ENCODE data around the gene NEURL1B.
"Not testable (repeated sequence)": the region's sequence is repeated elsewhere in the genome, so short reads cannot be mapped to it uniquely, and the experiment has no call there.

Gene NEURL1B

DNA sequence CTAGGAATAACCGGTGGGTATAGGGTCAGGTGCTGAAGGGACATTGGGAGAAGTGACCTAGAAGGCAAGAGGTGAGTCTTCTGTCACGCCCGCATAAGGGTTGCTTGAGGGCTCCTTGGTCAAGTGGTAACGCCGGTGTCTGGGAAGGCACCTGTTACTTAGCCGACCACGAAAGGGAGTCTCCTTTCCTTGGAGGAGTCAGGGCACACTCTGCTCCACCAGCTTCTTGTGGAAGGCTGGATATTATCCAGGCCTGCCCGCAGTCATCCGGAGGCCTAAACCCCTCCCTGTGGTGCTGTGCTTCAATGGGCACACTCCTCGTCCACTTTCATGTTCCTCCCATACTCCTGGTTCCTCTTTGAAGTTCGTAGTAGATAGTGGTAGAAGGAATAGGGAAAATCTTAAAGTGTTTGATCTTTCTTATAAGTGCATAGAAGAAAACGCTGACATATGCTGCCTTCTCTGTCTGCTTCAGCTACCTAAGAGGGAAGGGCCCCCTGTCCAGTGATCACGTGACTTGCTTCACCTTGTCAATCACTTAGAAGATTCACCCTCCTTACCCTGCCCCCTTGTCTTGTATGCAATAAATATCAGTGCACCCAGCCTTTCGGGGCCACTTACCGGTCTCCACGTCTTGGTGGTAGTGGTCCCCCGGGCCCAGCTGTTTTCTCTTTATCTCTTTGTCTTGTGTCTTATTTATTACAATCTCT, 16.6 kb downstream of the NEURL1B start:
- DNase-seq (ENCODE audit: low read depth in 2 of 2): not testable (repeated sequence)

DNA sequence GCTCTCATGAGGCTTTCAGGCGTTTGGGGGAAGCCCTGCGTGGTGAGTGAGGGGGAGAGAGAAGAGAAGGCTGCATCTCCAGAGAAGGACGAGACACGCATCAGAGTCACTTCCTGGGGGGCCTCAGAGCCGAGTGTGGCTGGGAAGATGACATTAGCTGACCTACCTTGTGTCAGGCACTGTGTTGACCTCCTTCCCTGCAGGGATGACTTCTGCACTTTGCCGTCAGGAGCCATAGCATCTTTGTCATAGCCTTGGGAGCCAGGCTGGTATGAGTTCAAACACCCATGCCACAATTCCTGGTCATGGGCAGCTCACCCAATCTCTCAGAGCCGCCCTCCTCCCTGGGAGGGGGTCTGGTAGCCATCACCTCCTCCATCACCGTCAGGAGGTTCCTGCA, 17.3 kb downstream of the NEURL1B start:
- DNase-seq (ENCODE audit: low read depth in 2 of 2): no peak

DNA sequence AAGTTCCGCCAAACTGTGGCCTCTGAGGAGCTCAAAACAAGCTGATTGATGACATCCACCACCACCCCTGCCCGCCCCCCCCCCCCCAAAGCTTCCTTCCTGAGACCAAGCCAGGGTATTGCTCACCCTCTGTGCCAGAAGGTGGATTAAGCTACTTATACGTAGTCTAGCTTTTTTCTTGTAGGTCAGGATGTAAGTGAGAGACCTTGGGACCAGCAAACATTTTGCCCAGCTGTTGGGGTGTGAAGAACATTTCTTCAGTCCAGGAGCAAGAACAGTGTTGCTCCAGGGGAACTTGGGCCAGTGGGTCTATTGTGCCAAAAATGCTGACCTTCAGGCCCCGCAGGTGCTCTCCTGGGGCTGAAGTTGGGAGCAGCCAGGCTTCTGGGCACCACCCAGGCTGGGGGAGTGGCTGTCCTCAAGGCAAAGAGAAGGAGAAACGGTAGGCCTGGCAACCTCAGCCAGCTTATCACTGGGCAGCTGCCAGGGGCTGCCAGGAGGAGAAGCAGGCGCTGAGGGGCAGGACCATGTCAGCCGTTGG, 18.0 kb downstream of the NEURL1B start:
- no peak for DNase-seq (ENCODE audit: low read depth in 2 of 2)

DNA sequence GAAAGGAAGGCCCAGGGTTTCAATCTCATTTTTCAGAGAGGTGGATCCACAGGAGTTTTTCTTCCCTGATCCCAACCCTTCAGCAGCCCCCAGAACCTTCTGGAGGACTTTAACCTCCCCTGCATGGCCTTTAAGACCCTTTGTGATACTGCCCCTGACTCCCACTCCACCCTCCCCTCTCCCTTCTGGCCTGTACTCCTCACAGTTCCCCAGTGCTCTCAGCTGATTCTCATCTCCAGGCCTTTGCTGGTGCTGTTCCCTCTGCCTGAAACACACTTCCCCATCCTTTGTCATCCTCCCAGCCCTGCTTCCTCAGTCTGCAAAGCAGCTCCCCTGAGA, 18.5 kb downstream of the NEURL1B start:
- DNase-seq (ENCODE audit: low read depth in 2 of 2): no peak

DNA sequence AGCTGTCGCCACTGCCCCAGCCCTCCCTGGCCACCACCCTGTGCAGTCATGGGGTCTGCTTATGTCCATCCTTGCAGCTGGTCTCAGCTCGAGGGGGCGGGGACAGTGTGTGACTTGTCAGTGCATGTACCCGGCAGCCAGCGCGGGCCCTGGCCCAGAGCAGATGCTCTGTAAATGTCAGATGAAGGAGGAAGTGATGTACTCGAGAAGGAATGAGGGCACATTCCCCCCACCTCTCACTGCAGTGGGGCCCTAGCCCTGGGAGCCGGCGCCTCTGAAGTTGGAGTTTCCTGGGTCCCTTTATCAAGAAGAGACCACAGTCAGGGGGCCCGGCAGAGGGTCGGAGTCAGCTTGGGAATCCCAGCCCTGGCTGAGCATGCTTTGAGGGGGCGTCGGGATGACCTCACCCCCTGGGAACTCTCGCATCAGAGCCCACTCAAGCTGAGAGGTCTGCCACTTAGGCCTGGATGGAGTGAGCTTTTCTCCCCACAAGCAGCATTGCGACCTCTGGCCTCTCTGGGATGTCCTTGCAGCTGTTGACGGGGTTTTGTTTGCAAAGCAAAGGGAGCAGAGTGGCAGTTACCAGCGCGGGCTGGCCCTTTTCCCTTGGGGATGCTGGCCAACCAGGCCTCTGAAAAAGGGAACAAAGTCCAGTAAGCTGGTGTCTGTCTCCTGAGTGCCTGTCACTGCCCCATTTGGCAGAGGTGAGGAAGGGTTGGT, 19.0 kb downstream of the NEURL1B start:
- no peak for DNase-seq (ENCODE audit: low read depth in 2 of 2)

DNA sequence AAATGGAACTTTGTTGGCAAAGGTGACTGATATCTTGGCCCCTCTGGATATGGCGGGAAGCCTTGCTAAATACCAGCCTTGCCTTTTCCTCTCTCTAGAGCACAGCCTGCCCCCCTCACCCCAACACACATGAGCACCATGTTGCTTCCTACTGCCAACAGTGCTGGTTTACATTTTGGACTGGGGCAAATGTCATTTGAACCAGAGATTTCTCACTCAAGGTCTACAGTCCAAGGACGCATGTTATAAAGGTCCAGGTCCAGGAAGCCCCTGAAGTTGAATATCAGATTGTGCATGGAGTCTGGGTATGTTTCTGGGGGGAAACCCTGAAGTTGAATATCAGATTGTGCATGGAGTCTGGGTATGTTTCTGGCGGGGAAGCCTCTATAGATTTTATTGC, 19.9 kb downstream of the NEURL1B start:
- no peak for DNase-seq (ENCODE audit: low read depth in 2 of 2)

DNA sequence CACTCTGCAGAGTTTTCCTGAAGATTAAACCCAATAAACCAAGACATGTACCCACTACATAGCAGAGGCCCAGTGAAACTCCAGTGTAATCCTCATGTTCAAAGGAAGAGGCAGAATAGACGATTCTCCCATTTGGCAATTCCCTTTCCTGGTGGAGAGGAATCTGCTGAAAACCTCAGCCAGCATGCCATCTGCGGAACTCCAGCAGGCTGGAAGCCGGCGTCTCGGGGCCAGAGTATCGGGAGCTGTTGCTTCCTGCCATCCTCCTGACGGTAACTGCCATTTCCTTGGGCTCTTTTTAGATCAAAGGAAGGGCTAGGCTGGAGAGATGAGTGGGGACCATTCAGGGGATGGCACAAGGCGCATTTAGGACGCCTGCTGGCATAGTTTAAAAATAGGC, 20.5 kb downstream of the NEURL1B start:
- DNase-seq (ENCODE audit: low read depth in 2 of 2): no peak

DNA sequence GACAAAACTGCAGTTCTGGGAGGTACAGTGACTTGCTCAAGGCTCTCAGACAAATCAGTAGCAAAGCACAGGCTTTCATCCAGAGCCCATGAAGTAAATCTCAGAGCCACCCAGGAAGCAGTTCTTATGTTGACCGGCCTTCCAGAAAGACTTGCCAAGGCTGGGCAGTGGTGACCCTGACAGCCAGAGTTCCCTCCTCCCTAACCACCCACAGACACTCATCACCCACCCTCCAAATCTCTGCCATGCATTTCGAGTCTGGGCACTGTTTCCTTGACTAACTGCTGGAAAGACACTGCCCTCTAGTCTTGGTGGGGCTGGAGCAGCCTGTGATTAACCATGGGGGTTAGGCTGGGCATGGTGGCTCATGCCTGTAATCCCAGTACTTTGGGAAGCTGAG, 21.5 kb downstream of the NEURL1B start:
- DNase-seq (ENCODE audit: low read depth in 2 of 2): no peak

DNA sequence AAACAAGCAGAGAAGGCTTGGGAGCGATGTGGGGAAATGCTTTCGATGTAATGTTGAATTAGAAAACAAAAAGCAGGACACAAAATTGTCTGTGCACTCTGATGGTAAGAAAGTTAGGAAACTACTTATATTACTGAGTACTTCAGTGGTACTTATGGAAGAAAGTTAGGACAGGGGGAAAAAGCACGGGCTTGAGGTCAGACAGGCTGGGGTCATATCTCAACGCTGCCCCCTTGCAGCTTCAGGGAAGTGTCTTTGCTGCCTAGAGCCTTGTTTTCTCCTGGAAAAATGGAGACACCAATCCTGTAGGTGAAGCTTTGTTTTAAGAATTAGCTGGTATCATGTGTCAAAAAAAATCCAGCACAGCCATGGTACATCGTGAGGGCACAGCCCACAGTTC, 23.0 kb downstream of the NEURL1B start:
- DNase-seq (ENCODE audit: low read depth in 2 of 2): no peak

DNA sequence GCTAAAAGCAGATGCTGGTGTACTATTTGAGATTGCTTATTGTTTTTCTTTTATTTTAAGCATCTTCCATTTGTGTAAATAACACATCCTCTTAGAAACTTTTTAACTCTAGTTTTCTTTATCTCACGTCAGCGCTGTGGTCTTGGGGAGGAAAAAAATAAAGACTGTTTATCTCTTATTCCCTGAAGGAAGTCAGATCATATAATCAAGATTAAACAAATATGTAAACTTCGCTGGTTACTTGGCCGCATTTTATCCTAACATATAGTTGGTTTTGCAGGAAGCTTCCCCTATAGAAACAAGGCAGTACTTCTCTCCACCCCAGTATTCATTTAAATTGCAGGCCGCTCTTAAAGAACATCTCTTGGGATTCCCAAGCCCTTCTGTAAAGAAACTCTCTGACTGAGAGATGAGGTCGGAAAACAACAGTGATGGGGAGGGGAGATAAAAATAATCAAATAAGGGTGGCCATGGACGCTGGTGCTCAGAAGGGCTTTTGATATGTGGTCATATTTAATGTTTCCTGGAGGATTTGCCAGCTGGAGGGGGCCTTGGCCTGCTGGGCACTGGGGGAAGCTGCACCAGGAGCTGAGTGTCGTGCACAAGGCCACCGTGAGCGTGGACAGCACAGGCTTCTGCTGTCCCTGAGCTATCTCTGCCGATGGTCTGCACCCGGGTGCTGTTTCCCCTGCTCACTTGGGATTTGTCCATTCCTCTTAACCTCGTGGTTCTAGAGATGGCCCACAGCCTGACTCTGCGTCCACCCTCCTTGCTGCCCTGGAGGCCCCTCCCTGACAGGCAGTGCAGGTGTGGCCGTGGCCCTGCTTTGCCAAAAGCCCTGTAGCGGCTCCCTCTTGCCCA, 23.8 kb downstream of the NEURL1B start:
- no peak for DNase-seq (ENCODE audit: low read depth in 2 of 2)

DNA sequence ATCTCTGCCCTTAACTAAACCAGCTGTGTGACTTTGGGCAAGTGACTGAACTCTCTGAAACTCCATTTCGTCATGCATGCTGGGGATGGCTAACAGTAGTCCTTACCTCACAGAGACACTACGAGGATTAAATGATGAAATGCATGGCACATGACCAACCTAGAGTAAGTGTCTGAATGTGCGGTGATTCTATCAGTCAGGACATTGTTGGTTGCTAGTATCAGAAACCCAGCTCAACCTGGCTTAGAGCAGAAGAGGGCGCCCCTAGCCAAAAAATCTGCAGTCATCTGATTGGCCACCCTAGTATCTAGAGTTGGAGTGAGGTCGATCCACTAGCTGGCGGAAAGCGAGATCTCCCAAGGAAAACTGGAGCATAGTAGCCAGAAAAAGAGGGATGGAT, 25.2 kb downstream of the NEURL1B start:
- DNase-seq (ENCODE audit: low read depth in 2 of 2): no peak

DNA sequence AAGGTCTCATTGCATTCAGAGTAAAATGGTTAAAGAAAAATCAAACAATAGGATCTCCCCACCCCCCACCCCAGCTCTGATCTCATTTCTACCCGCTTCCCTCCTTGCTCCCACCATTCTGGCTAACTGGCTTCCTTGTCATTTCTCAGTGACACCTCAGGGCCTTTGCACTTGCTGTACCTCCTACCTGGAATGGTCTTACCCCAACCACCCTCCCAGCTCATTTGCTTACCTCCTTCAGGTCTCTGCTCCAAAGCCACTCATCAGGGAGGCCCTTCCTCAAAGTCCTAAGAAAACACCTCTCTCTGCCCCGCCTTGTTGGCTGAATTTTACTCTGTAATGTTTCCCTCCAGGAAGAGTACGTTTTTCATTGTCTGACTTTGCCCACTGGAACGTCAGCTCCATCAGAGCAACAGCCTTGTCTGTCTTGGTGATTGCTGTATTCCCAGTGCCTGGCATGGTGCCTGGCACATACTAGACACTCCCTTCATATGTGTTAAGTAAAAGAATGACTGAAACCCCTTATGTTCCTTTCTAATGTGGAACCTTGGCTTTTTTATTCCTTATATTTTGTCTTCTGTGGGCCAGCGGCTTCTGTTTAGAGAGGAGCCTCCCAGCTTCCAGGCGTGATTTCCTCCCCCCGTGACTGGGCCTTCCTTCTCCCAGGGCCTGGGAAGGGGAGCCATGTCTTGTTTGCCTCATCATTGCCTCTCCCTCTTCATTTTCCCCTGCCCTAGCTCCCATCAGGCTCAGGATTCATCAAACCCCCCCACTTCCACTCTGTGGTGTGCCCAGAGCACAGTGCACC, 26.9 kb downstream of the NEURL1B start:
- no peak for DNase-seq (ENCODE audit: low read depth in 2 of 2)

DNA sequence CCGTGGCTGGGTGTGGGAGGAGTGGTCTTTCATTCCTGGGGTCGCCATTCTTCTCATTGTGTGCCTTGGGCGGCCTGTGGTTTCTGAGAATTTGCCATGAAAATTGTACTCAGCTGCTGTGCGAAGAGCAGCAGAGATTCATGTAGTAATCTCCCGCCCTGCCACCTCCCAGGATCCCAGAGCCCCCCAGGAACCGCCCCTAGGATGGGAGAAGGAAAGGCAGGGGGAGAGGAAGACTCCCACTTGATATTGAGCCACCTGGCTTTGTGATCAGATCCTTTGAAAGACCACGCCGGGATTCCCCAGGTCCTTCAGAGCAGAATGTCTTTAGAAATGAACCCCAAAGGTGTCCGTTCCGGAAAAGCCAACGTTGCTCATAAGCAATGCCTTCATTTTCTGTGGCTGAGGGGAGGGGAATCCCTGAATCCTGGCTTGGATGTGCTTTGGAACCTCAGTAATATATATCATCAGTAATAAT, 27.6 kb downstream of the NEURL1B start:
- no peak for DNase-seq (ENCODE audit: low read depth in 2 of 2)

DNA sequence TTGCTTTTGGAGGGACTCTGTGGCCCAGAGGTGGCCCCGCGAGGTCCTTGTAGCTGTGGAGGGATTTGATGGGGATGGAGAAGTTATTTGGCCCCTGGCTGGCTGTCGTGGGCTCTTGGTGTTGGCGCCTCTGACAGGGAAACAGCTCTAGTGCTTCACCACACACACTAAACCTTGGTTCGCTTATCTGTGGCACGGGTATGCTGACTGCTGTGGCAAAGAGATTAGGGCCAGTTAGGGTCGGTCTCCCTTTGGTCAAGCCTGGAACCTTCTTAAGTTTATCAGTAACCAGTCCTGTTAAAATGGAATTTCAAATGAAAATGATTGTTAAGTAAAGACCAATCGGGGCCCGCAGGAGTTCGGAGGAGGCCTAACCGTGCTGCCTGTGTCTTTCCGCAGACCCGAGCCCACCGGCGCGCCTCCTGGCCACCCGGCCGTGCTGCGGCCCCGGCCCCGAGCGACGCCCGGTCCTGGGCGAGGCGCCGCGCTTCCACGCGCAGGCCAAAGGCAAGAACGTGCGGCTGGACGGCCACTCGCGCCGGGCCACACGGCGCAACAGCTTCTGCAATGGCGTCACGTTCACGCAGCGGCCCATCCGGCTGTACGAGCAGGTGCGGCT, 28.4 kb downstream of the NEURL1B start:
- DNase-seq (ENCODE audit: low read depth in 2 of 2): no peak

DNA sequence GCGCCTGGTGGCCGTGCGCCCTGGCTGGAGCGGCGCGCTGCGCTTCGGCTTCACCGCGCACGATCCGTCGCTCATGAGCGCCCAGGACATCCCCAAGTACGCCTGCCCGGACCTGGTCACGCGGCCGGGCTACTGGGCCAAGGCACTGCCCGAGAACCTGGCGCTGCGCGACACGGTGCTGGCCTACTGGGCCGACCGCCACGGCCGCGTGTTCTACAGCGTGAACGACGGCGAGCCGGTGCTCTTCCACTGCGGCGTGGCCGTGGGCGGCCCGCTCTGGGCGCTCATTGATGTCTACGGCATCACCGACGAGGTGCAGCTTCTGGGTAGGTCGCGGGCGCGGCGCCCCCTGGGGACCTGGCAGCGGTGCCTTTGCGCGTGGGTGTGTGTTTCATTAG, 28.9 kb downstream of the NEURL1B start:
- no peak for DNase-seq (ENCODE audit: low read depth in 2 of 2)

DNA sequence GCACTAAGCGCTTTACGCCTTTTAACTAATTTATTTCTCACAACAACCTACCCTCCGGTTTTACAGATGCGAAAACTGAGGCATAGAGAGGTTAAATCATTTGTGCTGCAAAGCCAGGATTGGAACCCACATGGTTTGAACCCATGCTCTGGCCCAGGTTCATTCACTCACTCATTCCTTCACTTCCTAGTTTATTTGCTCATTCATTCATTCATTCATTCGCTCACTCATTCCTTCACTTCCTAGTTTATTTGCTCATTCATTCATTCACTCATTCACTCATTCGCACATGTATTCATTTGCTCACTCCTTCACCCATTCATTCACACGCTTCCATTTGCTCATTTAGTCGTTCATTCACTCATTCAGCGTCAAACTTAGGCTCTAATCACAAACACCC, 29.4 kb downstream of the NEURL1B start:
- no peak for DNase-seq (ENCODE audit: low read depth in 2 of 2)

DNA sequence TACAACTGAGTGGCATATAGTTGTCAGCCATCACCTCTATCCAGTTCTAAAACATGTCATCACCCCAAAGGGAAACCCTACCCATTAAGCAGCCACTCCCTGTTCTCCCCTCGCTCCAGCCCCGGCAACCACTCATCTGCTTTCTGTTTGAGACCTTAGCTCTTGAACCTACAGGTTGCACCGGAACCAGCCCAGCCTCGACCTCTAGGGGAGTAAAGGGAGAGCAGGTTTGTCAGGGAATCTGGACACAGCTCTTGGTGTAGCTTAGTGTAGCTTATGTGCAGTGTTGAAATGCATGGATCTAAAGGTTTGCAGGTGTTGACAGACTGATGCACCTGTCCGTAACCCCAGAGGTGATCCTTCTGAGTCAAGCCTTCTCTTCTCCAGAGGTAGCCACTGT, 30.0 kb downstream of the NEURL1B start:
- no peak for DNase-seq (ENCODE audit: low read depth in 2 of 2)

DNA sequence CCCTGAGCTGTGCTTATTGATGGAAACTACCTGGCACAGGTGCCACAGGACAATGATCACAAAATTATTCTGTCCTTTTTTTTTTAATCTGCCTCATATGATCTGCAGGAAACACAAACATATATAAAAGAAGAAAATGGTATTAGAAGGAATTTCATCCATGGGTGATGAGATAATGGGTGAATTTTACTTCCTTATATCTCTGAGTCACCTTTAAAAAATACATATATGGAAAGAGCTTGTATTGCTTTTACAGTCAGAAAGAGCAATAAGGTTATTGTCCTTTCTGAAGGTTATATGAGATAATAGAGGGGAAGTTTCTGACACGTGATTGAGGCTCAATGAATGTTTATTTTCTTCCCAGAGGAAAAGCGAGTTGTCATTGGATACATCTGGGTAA, 31.6 kb downstream of the NEURL1B start:
- no peak for DNase-seq (ENCODE audit: low read depth in 2 of 2)

DNA sequence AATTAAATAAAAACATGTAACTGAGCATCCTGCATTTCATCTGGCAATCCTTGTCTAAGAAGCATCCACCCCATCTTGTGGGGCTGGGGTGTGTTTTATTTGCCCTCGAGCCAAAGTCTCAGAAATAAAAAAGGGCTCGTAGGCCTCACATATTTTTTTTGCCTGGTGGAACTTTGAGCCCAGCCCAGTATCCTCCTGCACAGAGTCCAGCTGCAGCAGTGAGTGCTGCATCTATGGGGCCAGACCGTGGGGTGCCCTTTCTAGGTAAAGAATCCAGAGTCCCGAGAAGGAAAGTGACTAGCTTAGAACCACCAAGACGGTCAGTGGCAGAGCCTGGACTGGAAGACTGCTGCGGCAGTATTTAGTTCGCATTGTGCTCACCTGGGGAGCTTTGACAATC, 33.1 kb downstream of the NEURL1B start:
- no peak for DNase-seq (ENCODE audit: low read depth in 2 of 2)

DNA sequence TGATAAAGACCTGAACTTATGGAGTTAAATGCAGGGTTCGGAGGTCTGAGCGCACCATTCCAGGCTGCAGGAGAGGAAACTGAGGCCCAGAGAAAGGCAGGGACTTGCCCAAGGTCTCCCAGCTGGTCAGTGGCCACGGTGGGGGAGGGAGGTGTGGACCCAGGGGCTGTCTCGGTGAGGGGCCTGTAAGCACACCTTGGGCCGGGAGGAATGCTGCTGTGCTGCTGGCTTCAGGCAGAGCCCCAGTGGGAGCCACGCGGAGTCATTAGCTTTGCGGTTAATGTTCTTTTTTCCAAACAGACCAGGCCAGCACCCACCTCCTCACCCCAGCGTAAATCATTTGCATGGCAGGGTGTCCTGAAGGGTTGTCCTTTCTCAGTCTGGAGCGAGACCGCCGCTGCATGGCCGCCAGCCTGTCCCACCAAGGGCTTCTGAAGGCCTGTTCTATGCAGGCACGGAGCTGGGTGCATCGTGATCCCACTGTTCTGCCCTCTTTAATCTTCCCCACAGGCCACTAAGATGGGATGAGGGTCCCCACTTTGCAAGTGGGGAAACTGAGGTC, 35.9 kb downstream of the NEURL1B start:
- no peak for DNase-seq (ENCODE audit: low read depth in 2 of 2)

DNA sequence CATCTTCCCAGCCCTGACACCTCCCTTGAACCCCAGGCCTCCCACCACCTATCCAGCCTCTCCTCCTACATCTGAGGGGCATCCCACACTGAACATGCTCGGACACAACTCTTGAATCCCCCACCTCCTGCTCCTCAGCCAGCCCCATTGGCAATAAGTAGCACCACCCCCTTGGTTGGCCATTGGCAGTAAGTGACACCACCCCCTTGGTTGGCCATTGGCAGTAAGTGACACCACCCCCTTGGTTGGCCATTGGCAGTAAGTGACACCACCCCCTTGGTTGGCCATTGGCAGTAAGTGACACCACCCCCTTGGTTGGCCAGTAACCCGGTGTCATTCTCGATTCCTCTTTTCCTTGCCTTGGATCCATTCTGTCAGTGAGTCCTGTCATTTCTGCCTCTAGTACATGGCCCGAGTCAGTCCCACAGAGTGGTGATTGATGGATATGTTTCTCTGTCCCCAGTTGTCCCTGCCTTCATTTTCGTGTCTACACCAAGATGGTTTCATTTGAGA, 37.4 kb downstream of the NEURL1B start:
- not testable (repeated sequence) for DNase-seq (ENCODE audit: low read depth in 2 of 2)
